SK-N-SH (cell line): Measurements from ENCODE around the gene PICALM. TPM values are rescaled to one million over a fixed set of nuclear protein-coding genes. Genes with fewer than 3 reads are reported as not detected.

Source experiments
- CTCF ChIA-PET: fragments of 300-600, 350-600 bp; formaldehyde crosslinking; extraction: SDS; loops from one replicate; lab custom pipeline; 2021; lab: Yijun Ruan, JAX
- POLR2A ChIA-PET: fragments of 350-600 bp; sonication (Branson Sonifier 250); formaldehyde crosslinking; extraction: SDS; loops from one replicate; lab custom pipeline; 2020; ENCODE audit warnings: antibody characterized with exemption, inconsistent platforms; lab: Yijun Ruan, JAX
- DNase-seq: peaks from one replicate; pipeline ENCODE4 v3.0.0; 2012
- H2AFZ ChIP-seq: fragments of 200-600 bp; sonication (generic); 2 replicates; pipeline ENCODE4 v1.8.1; 2016; ENCODE audit warnings: antibody characterized with exemption, mild to moderate bottlenecking, low read depth
- H3F3A ChIP-seq: fragments of 200-600 bp; sonication (generic); replicated peaks from 2 replicates; pipeline ENCODE3; 2016; ENCODE audit warnings: antibody characterized with exemption, mild to moderate bottlenecking; ENCODE audit not compliant: insufficient read depth
- H3K27ac ChIP-seq, 2 experiments: fragments of 200-500 bp in 1 of 2; fragments of 200-600 bp in 1 of 2; sonication (Bioruptor generic) in 1 of 2; sonication (generic), shearing (Covaris generic) in 1 of 2; 2 replicates each; pipeline versions ENCODE4 v1.5.1 to v1.6.1; 2014 to 2016; ENCODE audit warnings: low read depth in 2 of 2, inconsistent platforms in 1 of 2, low read length in 1 of 2, mild to moderate bottlenecking in 1 of 2, mixed read lengths in 1 of 2
- H3K27me3 ChIP-seq: fragments of 200-600 bp; sonication (generic), shearing (Covaris generic); 2 replicates; pipeline ENCODE4 v1.6.1; 2016; ENCODE audit warnings: mixed run types; ENCODE audit not compliant: insufficient read depth
- H3K36me3 ChIP-seq, 2 experiments: fragments of 200-500 bp in 1 of 2; fragments of 200-600 bp in 1 of 2; sonication (Bioruptor generic) in 1 of 2; sonication (generic) in 1 of 2; replicated peaks in 1 of 2; 2 replicates each; pipeline versions ENCODE3 to v1.5.1; 2014 to 2016; ENCODE audit warnings: low read length in 1 of 2, mild to moderate bottlenecking in 1 of 2; ENCODE audit not compliant: insufficient read depth in 2 of 2, control insufficient read depth in 1 of 2
- H3K4me1 ChIP-seq, 2 experiments: fragments of 200-500 bp in 1 of 2; fragments of 200-600 bp in 1 of 2; sonication (Bioruptor generic) in 1 of 2; sonication (generic), shearing (Covaris generic) in 1 of 2; 2 replicates each; pipeline versions ENCODE4 v1.5.1 to v1.6.1; 2014 to 2016; ENCODE audit warnings: low read depth in 1 of 2, low read length in 1 of 2, mixed run types in 1 of 2; ENCODE audit not compliant: insufficient read depth in 2 of 2, control insufficient read depth in 1 of 2
- H3K4me2 ChIP-seq: fragments of 200-600 bp; sonication (generic), shearing (Covaris generic); 2 replicates; pipeline ENCODE4 v1.6.1; 2017; ENCODE audit warnings: mixed run types
- H3K4me3 ChIP-seq, 2 experiments: fragments of 200-500 bp in 1 of 2; fragments of 200-600 bp in 1 of 2; sonication (Bioruptor generic) in 1 of 2; sonication (generic), shearing (Covaris generic) in 1 of 2; 2 replicates each; pipeline versions ENCODE4 v1.5.1 to v1.8.1; 2014 to 2016; ENCODE audit warnings: low read depth in 2 of 2, inconsistent platforms in 1 of 2, low read length in 1 of 2, mild to moderate bottlenecking in 1 of 2, mixed read lengths in 1 of 2, moderate library complexity in 1 of 2
- H3K79me2 ChIP-seq: fragments of 200-600 bp; sonication (generic); 2 replicates; pipeline ENCODE4 v1.8.1; 2017; ENCODE audit warnings: mild to moderate bottlenecking; ENCODE audit not compliant: insufficient read depth
- H3K9ac ChIP-seq: fragments of 200-600 bp; sonication (generic); 2 replicates; pipeline ENCODE4 v1.6.1; 2017; ENCODE audit warnings: mixed run types
- H3K9me2 ChIP-seq: fragments of 200-600 bp; sonication (generic); 2 replicates; pipeline ENCODE4 v1.6.1; 2017; ENCODE audit warnings: mixed run types
- H3K9me3 ChIP-seq: fragments of 200-600 bp; sonication (generic); 2 replicates; pipeline ENCODE4 v1.6.1; 2017; ENCODE audit warnings: mixed run types, mild to moderate bottlenecking, moderate library complexity
- H4K20me1 ChIP-seq: fragments of 200-600 bp; sonication (generic); 2 replicates; pipeline ENCODE4 v1.6.1; 2017; ENCODE audit warnings: mild to moderate bottlenecking, mixed run types; ENCODE audit not compliant: insufficient read depth
- CHD2 ChIP-seq: fragments of 150-350 bp; IDR thresholded peaks from 2 replicates; pipeline ENCODE4 v1.6.1; 2018; ENCODE audit warnings: low read length; ENCODE audit not compliant: partially characterized antibody
- EZH2phosphoT487 ChIP-seq: fragments of 200-600 bp; sonication (generic); IDR thresholded peaks from 2 replicates; pipeline ENCODE4 v1.6.1; 2017; ENCODE audit warnings: low read depth, mixed run types, mild to moderate bottlenecking, antibody characterized with exemption, moderate library complexity, borderline replicate concordance
- FOSL2 ChIP-seq: IDR thresholded peaks from 2 replicates; pipeline ENCODE4 v1.4.0; 2012; ENCODE audit warnings: low read depth, mild to moderate bottlenecking, moderate library complexity, borderline replicate concordance
- FOXM1 ChIP-seq: IDR thresholded peaks from 2 replicates; pipeline ENCODE4 v1.4.0; 2012; ENCODE audit warnings: low read depth, mild to moderate bottlenecking
- GABPA ChIP-seq: IDR thresholded peaks from 2 replicates; pipeline ENCODE4 v1.4.0; 2012; ENCODE audit warnings: low read depth, mild to moderate bottlenecking
- JUND ChIP-seq: IDR thresholded peaks from 2 replicates; pipeline ENCODE4 v1.4.0; 2012
- MXI1 ChIP-seq: IDR thresholded peaks from 2 replicates; pipeline ENCODE4 v1.6.1; 2012; ENCODE audit warnings: mild to moderate bottlenecking, low read depth, low read length, improper control_type of control experiment
- NRF1 ChIP-seq: IDR thresholded peaks from 2 replicates; pipeline ENCODE4 v1.6.1; 2012; ENCODE audit warnings: low read depth, mild to moderate bottlenecking, low read length
- POLR2AphosphoS5 ChIP-seq: IDR thresholded peaks from 2 replicates; pipeline ENCODE4 v1.6.1; 2012; ENCODE audit warnings: low read depth, low read length
- SIN3A ChIP-seq: IDR thresholded peaks from 2 replicates; pipeline ENCODE4 v1.6.1; 2012; ENCODE audit warnings: low read depth, mild to moderate bottlenecking, low read length, moderate library complexity, borderline replicate concordance
- SMC3 ChIP-seq: IDR thresholded peaks from 2 replicates; pipeline ENCODE4 v1.6.1; 2012; ENCODE audit warnings: low read depth, low read length, improper control_type of control experiment
- TAF1 ChIP-seq: IDR thresholded peaks from 2 replicates; pipeline ENCODE4 v1.6.1; 2012; ENCODE audit warnings: low read depth, mild to moderate bottlenecking, low read length, moderate library complexity, borderline replicate concordance
- USF1 ChIP-seq: IDR thresholded peaks from 2 replicates; pipeline ENCODE4 v1.4.0; 2012; ENCODE audit warnings: low read depth, borderline replicate concordance
- YY1 ChIP-seq: IDR thresholded peaks from 2 replicates; pipeline ENCODE4 v1.4.0; 2012; ENCODE audit warnings: low read depth, mild to moderate bottlenecking
- WGBS: methylation state at CpG from one replicate; pipeline ENCODE4 v1.1.6; 2017; ENCODE audit warnings: low lambda C conversion rate; 5-methylcytosine and 5-hydroxymethylcytosine counted together
- polyA plus RNA-seq, 3 experiments: library from polyadenylated mRNA; depleted of rRNA; stranded (reverse); fragments of >200 nt; gene quantifications; 2 replicates each; pipeline ENCODE4 v1.2.3, GENCODE V29; 2012
- TF ChIP-seq, protein P1 (sequence below): IDR thresholded peaks from 2 replicates; pipeline ENCODE4 v1.4.0; 2012; ENCODE audit warnings: low read depth
- TF ChIP-seq, protein P2 (sequence below): fragments of 150-350 bp; IDR thresholded peaks from 2 replicates; pipeline ENCODE4 v1.6.1; 2016; ENCODE audit warnings: mild to moderate bottlenecking, low read depth, low read length
- TF ChIP-seq, protein P3 (sequence below): fragments of 150-350 bp; IDR thresholded peaks from 2 replicates; pipeline ENCODE4 v1.6.1; 2017; ENCODE audit warnings: antibody characterized with exemption, low read length, low read depth, borderline replicate concordance
- TF ChIP-seq, protein P4 (sequence below): fragments of 200-600 bp; sonication (generic); IDR thresholded peaks from 2 replicates; pipeline ENCODE4 v1.6.1; 2017; ENCODE audit warnings: antibody characterized with exemption, mild to moderate bottlenecking, moderate library complexity

PICALM gene
- polyA plus RNA-seq, 1 of the 3 experiments (the other 2 are of a cell fraction): 103 TPM

- H3K4me1 ChIP-seq: peaks cover 14 to 36% of the 10 kb centered on the region in 2 experiments
- peaks cover 36% of the 10 kb centered on the region for H3F3A ChIP-seq
- no peaks in the 10 kb centered on the region for H3K9me3 ChIP-seq
- no peaks in the 10 kb centered on the region for H3K9me2 ChIP-seq
- peak overlapping the region; percentile 84 to 94 for H3K4me3 ChIP-seq
- ChIA-PET POLR2A (interaction anchor here (1.3 kb wide), 1 partner anchor 8 kb away, joined by 3 read pairs; no protein-coding TSS in a partner anchor), CTCF (interaction anchor here (0.8 to 2.7 kb wide), 4 partner anchors 21 to 97 kb away, joined by 3 to 22 read pairs (median 4); no protein-coding TSS in a partner anchor)
- WGBS: 7% methylated on average over 11 of the region's 11 CpGs
- H3K27ac ChIP-seq: peak overlapping the region; percentile 87 to 99
- no peak for DNase-seq
- H3K79me2 ChIP-seq: peaks cover 66% of the 10 kb centered on the region
- peaks cover 57% of the 10 kb centered on the region for H4K20me1 ChIP-seq
- H3K9ac ChIP-seq: peak overlapping the region; percentile 92
- H2AFZ ChIP-seq: no peak overlapping the region
- H3K27me3 ChIP-seq: no peaks in the 10 kb centered on the region
- H3K4me2 ChIP-seq: peak overlapping the region; percentile 69
- TF ChIP-seq YY1 (0 out of 2 replicates have a peak, but pooled peaks have one; percentile 6), CHD2 (no peak), NRF1 (no peak), FOSL2 (no peak), POLR2AphosphoS5 (peak; percentile 8; the same call in 1 of the 2 replicates)
- TF ChIP-seq, protein P1, sequence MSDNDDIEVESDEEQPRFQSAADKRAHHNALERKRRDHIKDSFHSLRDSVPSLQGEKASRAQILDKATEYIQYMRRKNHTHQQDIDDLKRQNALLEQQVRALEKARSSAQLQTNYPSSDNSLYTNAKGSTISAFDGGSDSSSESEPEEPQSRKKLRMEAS: no peak
- H3K36me3 ChIP-seq: no peaks in the 10 kb centered on the region
These were observed 1.7 kb downstream of the PICALM start for GRCh38 chr11:86067009-86067850.

- H3K79me2 ChIP-seq: peaks cover 72% of the 10 kb centered on the region
- H4K20me1 ChIP-seq: peaks cover 63% of the 10 kb centered on the region
- no peaks in the 10 kb centered on the region for H3K36me3 ChIP-seq
- H3K9me2 ChIP-seq: no peaks in the 10 kb centered on the region
- H3K9me3 ChIP-seq: no peaks in the 10 kb centered on the region
- H3K4me3 ChIP-seq: peak overlapping the region; percentile 84 to 94
- TF ChIP-seq GABPA: no peak
- TF ChIP-seq JUND: no peak
- no peak for TF ChIP-seq SIN3A
- TF ChIP-seq, protein P2, sequence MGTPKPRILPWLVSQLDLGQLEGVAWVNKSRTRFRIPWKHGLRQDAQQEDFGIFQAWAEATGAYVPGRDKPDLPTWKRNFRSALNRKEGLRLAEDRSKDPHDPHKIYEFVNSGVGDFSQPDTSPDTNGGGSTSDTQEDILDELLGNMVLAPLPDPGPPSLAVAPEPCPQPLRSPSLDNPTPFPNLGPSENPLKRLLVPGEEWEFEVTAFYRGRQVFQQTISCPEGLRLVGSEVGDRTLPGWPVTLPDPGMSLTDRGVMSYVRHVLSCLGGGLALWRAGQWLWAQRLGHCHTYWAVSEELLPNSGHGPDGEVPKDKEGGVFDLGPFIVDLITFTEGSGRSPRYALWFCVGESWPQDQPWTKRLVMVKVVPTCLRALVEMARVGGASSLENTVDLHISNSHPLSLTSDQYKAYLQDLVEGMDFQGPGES: no peak
- no peak for TF ChIP-seq FOSL2
- no peak for TF ChIP-seq EZH2phosphoT487
- no peak for TF ChIP-seq CHD2
- no peak for TF ChIP-seq TAF1
- TF ChIP-seq MXI1: no peak
- TF ChIP-seq FOXM1: no peak
- TF ChIP-seq USF1: no peak
- TF ChIP-seq, protein P3, sequence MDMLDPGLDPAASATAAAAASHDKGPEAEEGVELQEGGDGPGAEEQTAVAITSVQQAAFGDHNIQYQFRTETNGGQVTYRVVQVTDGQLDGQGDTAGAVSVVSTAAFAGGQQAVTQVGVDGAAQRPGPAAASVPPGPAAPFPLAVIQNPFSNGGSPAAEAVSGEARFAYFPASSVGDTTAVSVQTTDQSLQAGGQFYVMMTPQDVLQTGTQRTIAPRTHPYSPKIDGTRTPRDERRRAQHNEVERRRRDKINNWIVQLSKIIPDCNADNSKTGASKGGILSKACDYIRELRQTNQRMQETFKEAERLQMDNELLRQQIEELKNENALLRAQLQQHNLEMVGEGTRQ: no peak
- TF ChIP-seq SMC3: no peak
- TF ChIP-seq, protein P4, sequence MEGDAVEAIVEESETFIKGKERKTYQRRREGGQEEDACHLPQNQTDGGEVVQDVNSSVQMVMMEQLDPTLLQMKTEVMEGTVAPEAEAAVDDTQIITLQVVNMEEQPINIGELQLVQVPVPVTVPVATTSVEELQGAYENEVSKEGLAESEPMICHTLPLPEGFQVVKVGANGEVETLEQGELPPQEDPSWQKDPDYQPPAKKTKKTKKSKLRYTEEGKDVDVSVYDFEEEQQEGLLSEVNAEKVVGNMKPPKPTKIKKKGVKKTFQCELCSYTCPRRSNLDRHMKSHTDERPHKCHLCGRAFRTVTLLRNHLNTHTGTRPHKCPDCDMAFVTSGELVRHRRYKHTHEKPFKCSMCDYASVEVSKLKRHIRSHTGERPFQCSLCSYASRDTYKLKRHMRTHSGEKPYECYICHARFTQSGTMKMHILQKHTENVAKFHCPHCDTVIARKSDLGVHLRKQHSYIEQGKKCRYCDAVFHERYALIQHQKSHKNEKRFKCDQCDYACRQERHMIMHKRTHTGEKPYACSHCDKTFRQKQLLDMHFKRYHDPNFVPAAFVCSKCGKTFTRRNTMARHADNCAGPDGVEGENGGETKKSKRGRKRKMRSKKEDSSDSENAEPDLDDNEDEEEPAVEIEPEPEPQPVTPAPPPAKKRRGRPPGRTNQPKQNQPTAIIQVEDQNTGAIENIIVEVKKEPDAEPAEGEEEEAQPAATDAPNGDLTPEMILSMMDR: no peak
- TF ChIP-seq POLR2AphosphoS5: no peak
- TF ChIP-seq, protein P1: no peak
- no peak for TF ChIP-seq NRF1
- ChIA-PET POLR2A (no interaction called here), CTCF (interaction anchor here (0.7 to 1.8 kb wide), 3 partner anchors 22 to 114 kb away, joined by 3 to 8 read pairs (median 3); no protein-coding TSS in a partner anchor)
- H3K27ac ChIP-seq: peak overlapping the region; percentile 36 to 99; a peak in 3 of 4 replicates
- no peak for DNase-seq
- H3K27me3 ChIP-seq: no peaks in the 10 kb centered on the region
- H3F3A ChIP-seq: peaks cover 36% of the 10 kb centered on the region
- no peak overlapping the region for H2AFZ ChIP-seq
- H3K4me1 ChIP-seq: peaks cover 14 to 35% of the 10 kb centered on the region in 2 experiments
- WGBS: 3% methylated on average over 5 of the region's 5 CpGs
- peak overlapping the region; percentile 69 for H3K4me2 ChIP-seq
- peak overlapping the region; percentile 92 for H3K9ac ChIP-seq
These were observed 2.3 kb downstream of the PICALM start for GRCh38 chr11:86066657-86067008.
